Esophagus squamous epithelium (tissue), 5 donors: ENCODE data around the gene CPLANE1. TPM values are rescaled to one million over a fixed set of nuclear protein-coding genes. Genes with fewer than 3 reads are reported as not detected.
"Not testable (repeated sequence)": the region's sequence is repeated elsewhere in the genome, so short reads cannot be mapped to it uniquely, and the experiment has no call there.

Experiments used
- DNase-seq: peaks from one replicate; lab custom pipeline; 2025; lab: John Stamatoyannopoulos, UW
- H3K27ac ChIP-seq, 4 donors: fragments of 200-600 bp; sonication (generic); one replicate each; pipeline ENCODE4 v1.5.1; 2016 to 2019; ENCODE audit warnings: mild to moderate bottlenecking in 1 of 4
- H3K27me3 ChIP-seq, 4 donors: fragments of 200-600 bp; sonication (generic); 1 replicate in 3 of 4; 2 replicates in 1 of 4; pipeline versions ENCODE4 v1.5.1 to v1.6.0; 2017 to 2021; ENCODE audit warnings: antibody characterized with exemption in 1 of 4
- H3K36me3 ChIP-seq, 3 donors: fragments of 200-600 bp; sonication (generic); one replicate each; pipeline ENCODE4 v1.5.1; 2016 to 2019
- H3K4me1 ChIP-seq, 3 donors: fragments of 200-600 bp; sonication (generic); one replicate each; pipeline ENCODE4 v1.5.1; 2017 to 2019
- H3K4me3 ChIP-seq, 4 donors: fragments of 200-600 bp; sonication (generic); 1 replicate in 3 of 4; 2 replicates in 1 of 4; pipeline ENCODE4 v1.5.1; 2016 to 2019; ENCODE audit warnings: mild to moderate bottlenecking in 2 of 4, moderate library complexity in 1 of 4
- H3K9me3 ChIP-seq, 3 donors: fragments of 200-600 bp; sonication (generic); one replicate each; pipeline ENCODE4 v1.5.1; 2016 to 2019
- CTCF ChIP-seq, 6 experiments: fragments of 450-650 bp in 4 of 6; fragments of 200-600 bp in 2 of 6; sonication (generic) in 2 of 6; IDR thresholded peaks; one replicate each; pipeline ENCODE4 v1.5.1; 2016 to 2019; ENCODE audit warnings: antibody characterized with exemption in 6 of 6, mild to moderate bottlenecking in 4 of 6, moderate library complexity in 4 of 6
- POLR2A ChIP-seq, 4 donors: fragments of 450-650 bp; IDR thresholded peaks; one replicate each; pipeline ENCODE4 v1.6.1; 2017; ENCODE audit warnings: antibody characterized with exemption in 4 of 4, mild to moderate bottlenecking in 4 of 4, moderate library complexity in 3 of 4
- WGBS, 2 donors: methylation state at CpG; one replicate each; pipeline ENCODE4 v1.1.5; 2018; 5-methylcytosine and 5-hydroxymethylcytosine counted together
- intact Hi-C: fragments of 100-400 bp; cut with DNase I; formaldehyde crosslinking; loops from one replicate; pipeline ENCODE4 v1.15.0; 2022
- total RNA-seq, 4 donors: library from RNA; depleted of rRNA; stranded (reverse); fragments of >200 nt; gene quantifications; one replicate each; pipeline ENCODE4 v1.1.0, GENCODE V29; 2016
- donor health status: DM: yes; HTN: yes; CAD: no.

The CPLANE1 gene
- total RNA-seq, 4 donors from 2014 or later, result 8.0 to 17.5 (median 11.5) TPM

DNA sequence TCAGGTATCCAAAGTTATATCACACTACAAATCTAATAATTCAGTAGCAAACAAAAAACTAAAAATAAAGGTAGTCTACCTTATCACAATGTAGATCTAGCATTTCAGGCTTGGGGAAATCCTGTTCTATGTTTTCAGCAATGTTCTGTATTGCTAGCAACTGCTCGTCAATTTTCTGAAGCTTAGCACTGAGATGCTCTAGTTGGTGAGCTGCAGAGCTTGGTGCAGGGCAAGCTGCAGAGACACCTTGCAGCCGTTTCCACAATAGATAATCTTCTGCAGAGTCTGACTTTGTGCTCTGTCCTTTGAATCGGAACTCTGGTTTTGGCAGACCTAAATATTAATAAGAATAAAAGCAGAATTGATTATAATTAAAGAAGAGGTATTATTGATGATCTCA is 95.5 kb downstream of the CPLANE1 start:
- no peaks in the 10 kb centered on the region for H3K27me3 ChIP-seq
- DNase-seq, result no peak
- no peaks in the 10 kb centered on the region for H3K4me1 ChIP-seq
- no peak overlapping the region for H3K27ac ChIP-seq
- WGBS, 2 donors, result 89 to 98% methylated on average over 3 of the region's 3 CpGs
- H3K36me3 ChIP-seq, result peaks cover 0 to 90% (median 12%) of the 10 kb centered on the region in 3 donors
- TF ChIP-seq POLR2A (IDR thresholded peaks at IDR 0.05), result no peak
- TF ChIP-seq CTCF (IDR thresholded peaks at IDR 0.05), result no peak
- H3K9me3 ChIP-seq, result no peaks in the 10 kb centered on the region
- H3K4me3 ChIP-seq, result no peak overlapping the region
- intact Hi-C loops, result no loop called here

- intact Hi-C loops, result no loop called here
- no peaks in the 10 kb centered on the region for H3K27me3 ChIP-seq
- H3K4me3 ChIP-seq, result no peak overlapping the region
- 90 to 100% methylated on average over 1 of the region's 1 CpG for WGBS, 2 donors
- no peaks in the 10 kb centered on the region for H3K4me1 ChIP-seq
- peaks cover 0 to 5% (median 0%) of the 10 kb centered on the region in 3 donors for H3K9me3 ChIP-seq
- TF ChIP-seq CTCF (IDR thresholded peaks at IDR 0.05), result no peak
- no peak for TF ChIP-seq POLR2A (IDR thresholded peaks at IDR 0.05)
- H3K36me3 ChIP-seq, result peaks cover 0 to 74% (median 0%) of the 10 kb centered on the region in 3 donors
- H3K27ac ChIP-seq, result no peak overlapping the region
- no peak for DNase-seq
Measured at GRCh38 chr5:37146896-37147295, 102.3 kb downstream of the CPLANE1 start.

DNA sequence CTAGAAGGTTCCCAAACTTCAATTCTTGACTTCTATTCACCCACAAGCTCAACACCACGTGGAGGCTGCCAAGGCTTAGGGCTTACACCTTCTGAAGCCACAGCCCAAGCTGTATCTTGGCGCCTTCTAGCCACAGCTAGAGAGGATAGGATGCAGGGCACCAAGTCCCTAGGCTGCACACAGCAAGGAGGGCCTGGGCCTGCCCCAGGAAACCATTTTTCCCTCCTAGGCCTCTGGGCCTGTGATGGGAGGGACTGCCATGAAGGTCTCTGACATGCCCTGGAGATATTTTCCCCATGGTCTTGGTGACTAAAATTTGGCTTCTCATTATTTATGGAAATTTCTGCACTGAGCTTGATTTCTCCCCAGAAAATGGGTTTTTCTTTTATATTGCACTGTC is 112.5 kb downstream of the CPLANE1 start:
- H3K27me3 ChIP-seq, result no peaks in the 10 kb centered on the region
- H3K4me1 ChIP-seq, result no peaks in the 10 kb centered on the region
- no peak overlapping the region for H3K27ac ChIP-seq
- H3K9me3 ChIP-seq, result no peaks in the 10 kb centered on the region
- WGBS, 2 donors, result 100% methylated on average over 2 of the region's 2 CpGs
- TF ChIP-seq CTCF (IDR thresholded peaks at IDR 0.05) (no peak), POLR2A (IDR thresholded peaks at IDR 0.05) (no peak)
- intact Hi-C loops, result no loop called here
- peaks cover 0 to 71% (median 0%) of the 10 kb centered on the region in 3 donors for H3K36me3 ChIP-seq
- H3K4me3 ChIP-seq, result no peak overlapping the region
- DNase-seq, result no peak

GRCh38 chr5:37135312-37135711 is 113.9 kb downstream of the CPLANE1 start:
- H3K27ac ChIP-seq, H3K4me1 ChIP-seq, H3K4me3 ChIP-seq, H3K9me3 ChIP-seq, H3K27me3 ChIP-seq, DNase-seq, intact Hi-C loops: not testable (repeated sequence)
- WGBS, 2 donors, result 92 to 95% methylated on average over 6 of the region's 6 CpGs
- H3K36me3 ChIP-seq, result peaks cover 0 to 60% (median 0%) of the 10 kb centered on the region in 3 donors

- DNase-seq, result no peak
- intact Hi-C loops, result no loop called here
- 91 to 100% methylated on average over 2 of the region's 2 CpGs for WGBS, 2 donors
Measured at GRCh38 chr5:37133939-37134338, 115.2 kb downstream of the CPLANE1 start.

More at GRCh38 chr5:37133939-37134338, 115.2 kb downstream of the CPLANE1 start:
- Histone ChIP-seq H3K4me3 (no peak overlapping the region), H3K27me3 (no peaks in the 10 kb centered on the region), H3K36me3 (peaks cover 0 to 65% (median 0%) of the 10 kb centered on the region in 3 donors), H3K27ac (no peak overlapping the region), H3K4me1 (no peaks in the 10 kb centered on the region), H3K9me3 (no peaks in the 10 kb centered on the region)
- TF ChIP-seq POLR2A (IDR thresholded peaks at IDR 0.05), result no peak
- TF ChIP-seq CTCF (IDR thresholded peaks at IDR 0.05), result no peak
